Activated gamma-delta T cell treated with anti-CD3 and anti-CD28 coated beads, Interleukin-2, amount 50 U/mL, for 16 hours (primary cell): ENCODE data around the gene OR5K2.
A peak's percentile ranks its signal among the peaks of the same experiment; 100 is the strongest.

ENCODE experiments used
- DNase-seq: peaks from one replicate; pipeline ENCODE4 v3.0.0-alpha.2; 2020; ENCODE audit warnings: low read depth

Gene OR5K2

DNA sequence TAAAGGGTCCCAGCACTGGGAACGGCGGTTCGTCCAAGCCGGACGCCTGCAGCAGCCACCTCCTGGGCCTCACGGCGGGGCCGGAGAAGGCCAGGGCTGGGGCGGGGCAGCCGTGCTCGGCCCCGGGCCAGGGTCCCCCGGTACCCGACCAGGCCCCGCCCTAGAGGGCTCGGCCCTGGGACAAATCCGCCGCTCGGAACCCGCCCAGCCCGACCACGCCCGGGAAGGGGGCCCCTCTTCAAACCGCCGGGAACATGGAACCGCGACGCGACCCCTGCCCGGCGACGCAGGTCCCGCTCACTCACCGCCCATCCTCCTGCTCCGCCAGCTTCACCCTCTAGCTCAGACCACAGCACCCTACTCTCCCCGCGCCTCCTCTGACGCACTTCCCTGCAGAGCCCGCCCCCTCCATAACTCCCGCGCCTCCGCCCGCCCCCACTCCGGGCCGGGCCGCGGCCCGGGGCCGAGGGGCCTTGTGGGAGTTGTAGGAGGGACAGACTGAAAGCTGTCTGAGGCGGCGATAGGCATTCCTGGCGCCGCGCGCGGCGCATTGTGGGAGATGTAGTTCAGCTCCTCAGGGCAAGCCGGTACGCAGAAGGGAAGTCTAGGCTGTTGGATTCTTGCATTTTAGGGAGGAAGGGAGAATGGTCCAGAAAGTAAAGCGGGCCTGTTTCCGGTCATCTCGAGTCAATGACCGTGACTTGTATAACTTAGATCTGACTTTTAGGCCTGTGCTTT, 25.2 kb downstream of the OR5K2 start, which contains the start of gene CLDND1:
Gene CLDND1, minus strand, starts transcription at position 359 of the 738 bp plus-strand sequence. CDS start 1,478 bp downstream, outside the sequence.
- DNase-seq = peak; percentile 94

DNA sequence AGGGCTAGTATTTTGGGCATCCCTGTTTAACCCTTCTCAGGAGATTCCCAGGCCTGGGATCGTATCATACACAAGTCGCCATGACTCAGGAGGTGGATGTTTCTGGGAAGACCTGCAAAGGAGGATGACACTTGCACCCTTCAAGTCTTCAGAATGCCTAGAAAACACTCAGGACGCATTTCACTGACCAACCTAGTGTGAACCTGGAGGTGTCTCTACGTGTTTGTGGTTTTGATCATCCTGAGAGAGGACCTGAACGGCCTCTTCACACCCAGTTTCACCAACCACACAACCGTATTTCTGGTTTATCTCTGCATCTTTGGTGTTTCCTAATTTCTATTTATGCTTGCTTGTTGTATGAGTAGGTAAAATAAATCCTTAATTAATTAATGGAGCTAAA, 28.0 kb downstream of the OR5K2 start:
- no peak for DNase-seq

- DNase-seq = no peak
These were observed 31.2 kb downstream of the OR5K2 start for GRCh38 chr3:98528474-98529346.

- DNase-seq = no peak
These were observed 32.5 kb downstream of the OR5K2 start for GRCh38 chr3:98529856-98530459.

DNA sequence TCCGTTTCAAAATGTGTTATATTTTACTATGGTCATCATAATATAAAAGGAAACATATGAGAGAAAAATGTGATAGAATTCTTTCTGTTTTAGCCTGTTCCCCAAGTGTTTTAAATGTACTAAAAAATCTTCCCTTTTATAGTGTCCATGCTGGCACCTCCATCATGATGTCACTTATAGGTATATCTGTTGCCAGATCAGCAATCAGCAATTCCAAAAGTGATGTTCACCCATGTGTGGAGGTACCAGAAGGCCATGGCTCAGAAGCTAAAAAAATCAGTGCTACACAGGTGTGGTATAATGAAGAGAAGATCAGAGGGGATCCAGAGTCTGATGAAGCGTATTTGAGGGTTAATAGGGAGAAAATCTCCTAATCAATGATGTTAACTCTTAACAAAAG, 33.2 kb downstream of the OR5K2 start:
- no peak for DNase-seq

GRCh38 chr3:98531622-98532274, 34.3 kb downstream of the OR5K2 start, which contains the start of gene GPR15:
Gene GPR15, plus strand, starts transcription at chr3:98531978. Its CDS starts 56 bp downstream, at chr3:98532034.
- no peak for DNase-seq

GRCh38 chr3:98532275-98532637, 34.8 kb downstream of the OR5K2 start:
- DNase-seq = no peak

DNA sequence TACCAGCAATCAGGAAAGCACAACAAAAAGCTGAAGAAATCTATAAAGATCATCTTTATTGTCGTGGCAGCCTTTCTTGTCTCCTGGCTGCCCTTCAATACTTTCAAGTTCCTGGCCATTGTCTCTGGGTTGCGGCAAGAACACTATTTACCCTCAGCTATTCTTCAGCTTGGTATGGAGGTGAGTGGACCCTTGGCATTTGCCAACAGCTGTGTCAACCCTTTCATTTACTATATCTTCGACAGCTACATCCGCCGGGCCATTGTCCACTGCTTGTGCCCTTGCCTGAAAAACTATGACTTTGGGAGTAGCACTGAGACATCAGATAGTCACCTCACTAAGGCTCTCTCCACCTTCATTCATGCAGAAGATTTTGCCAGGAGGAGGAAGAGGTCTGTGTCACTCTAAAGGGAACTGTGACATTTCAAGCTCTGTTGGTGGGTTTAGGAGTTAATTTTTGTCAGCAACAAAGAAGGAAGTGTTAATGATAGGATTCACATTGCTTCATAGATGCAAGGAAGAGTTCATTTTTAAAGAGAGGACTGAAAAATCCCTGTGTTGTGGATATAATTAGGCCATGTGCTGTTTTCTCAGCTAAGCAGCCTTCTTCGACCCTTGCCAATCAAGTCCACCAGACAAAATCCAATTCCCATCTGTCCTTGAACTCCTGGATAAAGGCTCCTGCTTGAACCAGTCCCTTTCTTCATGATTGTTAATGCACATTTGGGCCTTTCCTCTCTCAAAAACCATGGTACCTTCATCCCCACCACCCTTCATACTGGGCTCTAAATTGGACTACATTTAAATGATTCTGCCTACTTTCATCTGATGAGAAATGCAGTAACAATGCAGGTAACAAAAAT, 35.5 kb downstream of the OR5K2 start:
- DNase-seq = no peak

GRCh38 chr3:98534168-98534567, 36.7 kb downstream of the OR5K2 start:
- DNase-seq = no peak

- DNase-seq = no peak
These were observed 37.3 kb downstream of the OR5K2 start for GRCh38 chr3:98534734-98535133.

- DNase-seq = no peak
These were observed 39.1 kb downstream of the OR5K2 start for GRCh38 chr3:98536456-98537017.

DNA sequence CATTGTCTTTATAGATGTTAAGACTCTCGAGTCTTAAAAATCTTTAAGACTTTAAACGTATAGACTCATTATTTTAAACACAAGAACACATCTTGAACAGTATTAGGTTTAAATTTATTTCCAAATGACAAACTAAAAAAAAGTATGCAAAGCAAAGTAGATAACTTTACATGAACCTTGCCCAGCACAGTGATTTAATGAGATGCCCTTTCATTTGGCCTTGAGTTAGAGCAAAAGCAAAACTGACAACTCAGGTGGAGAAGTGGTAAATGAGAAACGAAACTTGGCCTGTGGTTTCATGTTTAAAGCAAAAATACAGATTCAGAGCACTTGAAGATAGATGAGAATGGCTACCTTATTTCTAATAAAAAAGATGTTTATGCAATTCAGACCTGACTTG, 42.9 kb downstream of the OR5K2 start:
- DNase-seq = no peak

GRCh38 chr3:98541695-98542094, 44.2 kb downstream of the OR5K2 start:
- no peak for DNase-seq

DNA sequence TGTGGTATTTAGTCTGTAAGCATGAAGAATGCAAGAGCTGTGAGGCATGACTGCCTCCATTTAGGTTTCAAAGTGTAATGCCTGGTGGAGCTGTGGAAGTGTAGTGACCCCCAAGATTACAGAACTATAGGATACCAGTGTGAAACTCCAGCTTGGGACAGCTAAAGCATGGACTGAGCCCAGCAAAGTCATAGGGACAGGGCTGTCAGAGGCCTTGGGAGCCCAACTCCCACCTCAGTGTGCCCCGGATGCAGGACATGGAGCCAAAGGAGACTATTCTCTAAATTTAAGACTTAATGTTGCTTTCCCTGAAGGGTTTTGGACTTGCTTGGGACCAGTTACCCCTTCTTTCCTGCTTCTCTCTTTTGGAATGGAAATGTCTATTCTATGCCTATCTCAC, 45.1 kb downstream of the OR5K2 start:
- DNase-seq = no peak

DNA sequence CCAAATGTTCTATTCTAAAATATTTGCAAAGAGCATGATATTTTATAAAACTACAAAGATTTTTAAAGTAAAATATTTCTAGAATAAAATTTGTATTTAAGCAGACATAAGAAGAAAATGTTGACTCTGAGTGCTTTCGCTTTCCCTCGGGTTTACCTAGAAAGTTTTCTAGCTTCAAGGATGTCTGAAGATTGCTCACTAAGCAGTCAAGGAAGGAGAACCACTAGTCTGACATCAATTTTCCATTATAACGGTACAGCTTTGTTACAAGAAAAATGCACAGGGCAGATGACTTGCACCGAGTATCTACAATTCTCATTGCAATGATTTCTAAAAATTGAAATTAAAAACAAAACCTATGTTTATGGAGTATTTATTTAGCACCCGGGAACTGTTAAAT, 48.5 kb downstream of the OR5K2 start:
- no peak for DNase-seq
